NCI-H2029 (cell line): ENCODE measurements around the gene TTC23.
A peak's percentile ranks its signal among the peaks of the same experiment; 100 is the strongest.

Experiments used
- DNase-seq: peaks from one replicate; lab custom pipeline; 2025; lab: John Stamatoyannopoulos, UW

TTC23 gene

GRCh38 chr15:99137877-99138276, 111.5 kb downstream of the TTC23 start:
- DNase-seq, result no peak

GRCh38 chr15:99137111-99137546, 112.3 kb downstream of the TTC23 start:
- peak; percentile 81 for DNase-seq

GRCh38 chr15:99135194-99135593, 114.2 kb downstream of the TTC23 start:
- DNase-seq, result peak; percentile 19

DNA sequence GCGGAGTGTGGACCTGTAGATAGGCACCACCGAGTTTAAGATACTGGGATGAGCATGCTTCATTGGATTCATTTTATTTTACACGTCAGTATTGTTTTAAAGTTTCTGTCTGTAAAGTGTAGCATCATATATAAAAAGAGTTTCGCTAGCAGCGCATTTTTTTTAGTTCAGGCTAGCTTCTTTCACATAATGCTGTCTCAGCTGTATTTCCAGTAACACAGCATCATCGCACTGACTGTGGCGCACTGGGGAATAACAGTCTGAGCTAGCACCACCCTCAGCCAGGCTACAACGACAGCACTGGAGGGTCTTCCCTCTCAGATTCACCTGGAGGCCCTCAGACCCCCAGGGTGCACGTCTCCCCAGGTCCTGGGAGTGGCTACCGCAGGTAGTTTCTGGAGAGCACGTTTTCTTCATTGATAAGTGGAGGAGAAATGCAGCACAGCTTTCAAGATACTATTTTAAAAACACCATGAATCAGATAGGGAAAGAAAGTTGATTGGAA, 115.0 kb downstream of the TTC23 start:
- no peak for DNase-seq

GRCh38 chr15:99132634-99133287, 116.6 kb downstream of the TTC23 start:
- no peak for DNase-seq

DNA sequence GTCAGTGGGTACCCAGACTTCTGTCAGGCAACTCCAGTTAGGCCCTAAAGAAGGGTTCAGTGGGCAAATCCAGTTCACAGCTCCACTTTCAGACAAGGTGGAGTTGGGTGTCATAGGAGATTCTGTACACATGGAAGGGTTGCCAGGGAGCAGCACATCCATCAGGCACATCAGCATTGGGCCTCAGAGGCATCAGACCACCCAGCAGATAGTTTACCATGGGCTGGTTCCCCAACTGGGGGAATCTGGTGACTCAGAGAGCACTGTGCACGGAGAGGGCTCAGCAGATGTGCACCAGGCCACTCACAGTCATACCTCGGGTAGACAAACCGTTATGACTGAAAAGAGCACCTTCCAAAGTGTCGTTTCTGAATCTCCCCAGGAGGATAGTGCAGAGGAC, 117.3 kb downstream of the TTC23 start:
- DNase-seq, result no peak

DNA sequence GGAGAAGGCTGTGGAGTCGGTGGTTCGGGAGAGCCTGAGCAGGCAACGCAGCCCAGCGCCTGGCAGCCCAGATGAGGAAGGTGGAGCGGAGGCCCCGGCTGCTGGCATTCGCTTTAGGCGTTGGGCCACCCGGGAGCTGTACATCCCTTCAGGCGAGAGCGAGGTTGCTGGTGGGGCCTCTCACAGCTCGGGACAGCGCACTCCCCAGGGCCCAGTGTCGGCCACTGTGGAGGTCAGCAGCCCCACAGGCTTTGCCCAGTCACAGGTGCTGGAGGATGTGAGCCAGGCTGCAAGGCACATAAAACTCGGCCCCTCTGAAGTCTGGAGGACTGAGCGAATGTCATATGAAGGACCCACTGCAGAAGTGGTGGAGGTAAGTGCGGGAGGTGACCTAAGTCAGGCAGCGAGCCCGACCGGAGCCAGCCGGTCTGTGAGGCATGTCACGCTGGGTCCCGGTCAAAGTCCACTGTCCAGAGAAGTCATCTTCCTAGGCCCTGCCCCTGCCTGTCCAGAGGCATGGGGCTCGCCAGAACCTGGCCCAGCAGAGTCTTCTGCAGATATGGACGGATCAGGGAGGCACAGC, 117.8 kb downstream of the TTC23 start:
- DNase-seq, result no peak

GRCh38 chr15:99130765-99131440, 118.5 kb downstream of the TTC23 start:
- DNase-seq, result no peak

GRCh38 chr15:99130314-99130713, 119.1 kb downstream of the TTC23 start:
- DNase-seq, result no peak

- no peak for DNase-seq
These were observed 119.7 kb downstream of the TTC23 start for GRCh38 chr15:99129644-99130043.

GRCh38 chr15:99128411-99128810, 121.0 kb downstream of the TTC23 start:
- DNase-seq, result no peak

GRCh38 chr15:99127773-99128172, 121.6 kb downstream of the TTC23 start:
- DNase-seq, result no peak

DNA sequence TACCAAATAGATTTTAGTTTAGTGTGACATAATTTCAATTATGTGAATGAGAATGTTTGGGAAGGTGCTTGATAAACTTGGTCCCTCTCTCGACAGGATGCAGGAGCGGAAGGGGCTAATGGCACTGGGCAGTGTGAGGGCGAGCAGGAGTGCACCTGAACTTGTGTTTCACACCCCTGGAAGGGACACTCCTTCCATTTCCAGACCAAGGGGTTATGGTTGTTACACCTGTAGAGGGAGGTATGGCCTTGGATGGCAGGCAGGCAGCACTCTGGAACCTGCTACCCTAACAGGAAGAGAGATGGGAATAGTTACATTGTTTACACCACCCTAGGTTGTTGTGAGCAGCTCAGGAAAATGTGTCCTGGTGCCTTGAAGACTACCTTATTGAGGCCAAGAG, 122.5 kb downstream of the TTC23 start:
- no peak for DNase-seq

DNA sequence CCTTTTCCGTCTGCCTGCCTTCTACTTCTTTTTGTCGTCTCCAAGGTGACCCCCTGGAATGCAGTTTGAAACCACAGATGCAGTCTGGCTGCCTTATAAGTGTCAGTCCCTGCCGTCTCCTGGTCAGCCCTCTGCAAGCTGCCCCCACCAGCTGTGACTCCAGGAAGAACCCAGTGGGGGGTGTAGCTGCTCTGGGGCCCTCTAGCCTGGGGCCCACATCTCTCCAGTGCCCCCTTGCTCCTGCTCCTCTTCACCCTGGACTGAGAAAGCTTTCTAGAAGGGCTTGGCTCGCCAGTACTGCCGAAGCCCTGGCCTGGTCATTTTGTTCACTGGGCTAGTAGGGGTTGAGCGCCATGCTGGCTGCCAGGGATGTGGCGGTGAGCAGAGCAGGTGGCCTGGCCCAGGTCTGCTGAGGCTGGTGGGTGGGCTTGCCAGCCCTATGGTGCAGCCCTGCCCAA, 123.2 kb downstream of the TTC23 start:
- no peak for DNase-seq

- no peak for DNase-seq
These were observed 124.1 kb downstream of the TTC23 start for GRCh38 chr15:99125061-99125891.

- DNase-seq, result no peak
These were observed 124.7 kb downstream of the TTC23 start for GRCh38 chr15:99124641-99125040.

DNA sequence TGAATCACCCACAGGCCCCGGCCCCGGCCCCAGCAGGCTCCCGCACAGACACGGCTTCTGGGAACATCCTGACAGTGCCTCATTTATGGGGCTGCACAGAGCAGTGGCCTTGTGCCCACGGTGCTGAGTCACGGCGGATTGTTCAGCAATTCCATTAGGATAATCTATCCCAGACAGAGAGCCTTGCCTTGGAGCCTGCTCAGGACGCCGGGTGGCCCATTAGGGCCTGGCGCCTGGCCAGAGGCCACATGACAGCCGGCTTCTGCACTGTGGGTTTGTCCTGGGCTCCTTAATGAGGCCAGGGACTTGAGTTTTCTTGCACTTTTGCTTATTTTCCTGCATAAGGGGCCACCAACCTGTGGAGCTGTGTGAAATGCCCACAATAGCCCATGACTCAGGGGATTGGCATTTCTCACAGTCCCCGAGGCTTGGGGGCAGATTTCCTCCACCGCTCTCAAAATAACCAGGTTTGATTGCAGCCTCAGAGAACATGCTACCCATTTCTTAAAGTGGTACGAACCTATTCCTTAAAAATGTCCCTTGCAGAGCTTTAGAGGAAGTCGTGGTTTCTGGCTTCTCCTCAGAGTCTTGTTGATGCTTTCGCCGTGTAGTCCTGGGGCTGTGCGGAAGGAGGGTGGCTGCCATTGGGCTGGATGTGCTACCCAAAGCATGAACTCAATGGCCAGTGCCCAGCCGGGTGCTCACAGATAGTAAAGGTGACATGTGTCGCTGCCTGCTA, 125.5 kb downstream of the TTC23 start:
- DNase-seq, result peak; percentile 38

DNA sequence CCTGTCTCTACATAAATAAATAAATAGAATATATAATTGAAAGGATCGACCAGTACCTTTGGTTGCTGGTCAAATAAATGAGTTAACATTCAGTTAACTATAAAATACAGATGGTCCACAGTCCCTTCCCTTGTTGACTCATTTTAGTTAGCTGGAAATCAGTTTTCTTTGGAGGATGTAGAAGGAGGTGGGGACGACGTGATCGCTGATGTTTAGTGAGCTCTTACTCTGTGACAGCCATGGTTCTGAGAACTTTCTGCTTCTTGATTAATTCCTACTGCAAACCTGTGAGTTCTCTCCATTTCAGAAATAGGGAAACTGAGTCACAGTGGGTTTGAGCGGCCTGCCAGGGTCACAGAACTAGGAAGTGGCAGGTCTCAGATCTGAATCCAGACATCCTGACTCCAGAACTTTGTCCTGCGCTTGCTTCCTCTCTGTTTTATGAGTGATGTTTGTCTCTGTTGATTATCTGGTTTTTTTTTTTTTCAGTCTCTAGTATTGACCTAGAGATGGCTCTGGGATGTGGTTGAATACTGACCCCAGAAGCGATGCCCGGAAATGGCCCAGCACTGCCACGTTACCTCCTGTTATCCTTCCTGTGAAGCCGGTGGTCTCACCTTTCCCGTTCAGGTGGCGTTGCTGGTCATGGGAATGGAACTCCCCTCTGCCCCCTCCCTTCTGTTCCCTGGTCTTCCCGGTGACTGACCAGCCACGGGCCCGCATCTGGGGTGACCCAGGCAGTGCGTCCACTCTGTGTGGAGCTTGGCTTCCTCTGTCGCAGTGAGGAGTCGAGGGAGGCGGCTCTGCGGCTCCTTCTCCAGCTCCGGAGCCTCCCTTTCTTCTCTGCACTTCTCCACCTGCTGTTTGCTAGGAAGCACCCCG, 126.3 kb downstream of the TTC23 start:
- no peak for DNase-seq

GRCh38 chr15:99121691-99122410, 127.5 kb downstream of the TTC23 start:
- DNase-seq, result no peak

DNA sequence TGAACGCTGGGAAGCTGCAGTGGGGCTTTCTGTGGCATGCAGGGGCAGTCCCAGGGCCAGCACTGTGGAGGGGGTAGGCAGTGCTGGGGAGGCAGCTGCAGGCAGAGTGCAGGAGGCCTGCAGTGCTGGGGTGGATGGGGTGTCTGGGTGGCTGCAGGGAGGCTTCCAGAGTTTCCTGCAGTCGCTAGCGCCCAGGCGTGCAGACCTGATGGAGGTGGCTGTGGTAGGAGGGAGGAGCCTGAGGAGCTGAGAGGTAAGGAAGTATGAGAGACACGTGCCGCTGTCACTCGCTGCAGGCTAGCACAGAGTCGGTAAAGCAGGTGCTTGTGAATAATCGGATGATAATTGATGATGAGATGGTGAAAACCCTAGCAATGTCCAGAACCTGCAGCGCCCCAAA, 128.2 kb downstream of the TTC23 start:
- DNase-seq, result no peak
